Measurements from ENCODE around the gene IL1A.

Gene IL1A

GRCh38 chr2:112757265-112757664, 27.0 kb downstream of the IL1A start:
- DNase-seq = no peak

GRCh38 chr2:112756207-112756606, 28.1 kb downstream of the IL1A start:
- DNase-seq = no peak

GRCh38 chr2:112755444-112755843, 28.8 kb downstream of the IL1A start:
- no peak for DNase-seq

GRCh38 chr2:112754564-112754963, 29.7 kb downstream of the IL1A start:
- DNase-seq = no peak

- no peak for DNase-seq
Observed at GRCh38 chr2:112752667-112753066, 31.6 kb downstream of the IL1A start.

GRCh38 chr2:112751451-112752197, 32.7 kb downstream of the IL1A start:
- DNase-seq = no peak

- no peak for DNase-seq
Observed at GRCh38 chr2:112750560-112750843, 33.8 kb downstream of the IL1A start.

- peak in 11 of 14 donors; percentile 8 to 77 (median 47) for DNase-seq
Observed at GRCh38 chr2:112749755-112750559, 34.3 kb downstream of the IL1A start.

- DNase-seq = no peak
Observed at GRCh38 chr2:112740527-112740926, 43.8 kb downstream of the IL1A start.

- DNase-seq = no peak
Observed at GRCh38 chr2:112737542-112738232, 46.6 kb downstream of the IL1A start.

GRCh38 chr2:112733871-112734270, 50.4 kb downstream of the IL1A start:
- DNase-seq = no peak

- no peak for DNase-seq
Observed at GRCh38 chr2:112733456-112733855, 50.8 kb downstream of the IL1A start.

GRCh38 chr2:112731479-112731878, 52.8 kb downstream of the IL1A start:
- no peak for DNase-seq

- DNase-seq = no peak
Observed at GRCh38 chr2:112730791-112731190, 53.5 kb downstream of the IL1A start.

- DNase-seq = no peak
Observed at GRCh38 chr2:112730216-112730615, 54.1 kb downstream of the IL1A start.

- DNase-seq = no peak
Observed at GRCh38 chr2:112728378-112729175, 55.7 kb downstream of the IL1A start.

GRCh38 chr2:112728029-112728362, 56.3 kb downstream of the IL1A start:
- no peak for DNase-seq

- no peak for DNase-seq
Observed at GRCh38 chr2:112727276-112728028, 56.8 kb downstream of the IL1A start.

GRCh38 chr2:112726487-112727190, 57.7 kb downstream of the IL1A start:
- peak in 13 of 14 donors; percentile 34 to 85 (median 71) for DNase-seq

GRCh38 chr2:112725545-112726457, 58.5 kb downstream of the IL1A start:
- DNase-seq = no peak
